Endodermal cell (in vitro differentiated cells): ENCODE data around the gene GNPDA1. TPM values are rescaled to one million over a fixed set of nuclear protein-coding genes. Genes with fewer than 3 reads are reported as not detected.

Experiments
- DNase-seq: peaks from one replicate; pipeline ENCODE4 v3.0.0-alpha.2; 2017
- H3K27ac ChIP-seq: 2 replicates; pipeline ENCODE4 v1.5.1; 2013; ENCODE audit warnings: mild to moderate bottlenecking, low read depth, low read length, moderate library complexity
- H3K27me3 ChIP-seq: 2 replicates; pipeline ENCODE4 v1.6.1; 2013; ENCODE audit warnings: mild to moderate bottlenecking, low read length, moderate library complexity; ENCODE audit not compliant: insufficient read depth, control insufficient read depth, poor library complexity, severe bottlenecking
- H3K36me3 ChIP-seq: 2 replicates; pipeline ENCODE4 v1.7.0; 2013; ENCODE audit warnings: mild to moderate bottlenecking, low read length, moderate library complexity; ENCODE audit not compliant: control insufficient read depth, insufficient read depth
- H3K4me1 ChIP-seq: one replicate; pipeline ENCODE4 v1.7.0; 2013; ENCODE audit warnings: low read length; ENCODE audit not compliant: control insufficient read depth, insufficient read depth
- H3K4me3 ChIP-seq: 2 replicates; pipeline ENCODE4 v1.5.1; 2013; ENCODE audit warnings: mild to moderate bottlenecking, low read length, moderate library complexity
- H3K9ac ChIP-seq: 2 replicates; pipeline ENCODE4 v1.6.1; 2013; ENCODE audit warnings: mild to moderate bottlenecking, low read length, moderate library complexity; ENCODE audit not compliant: poor library complexity, severe bottlenecking; ENCODE audit errors: extremely low read depth
- H3K9me3 ChIP-seq: 2 replicates; pipeline ENCODE4 v1.6.1; 2013; ENCODE audit warnings: mild to moderate bottlenecking, low read length, moderate library complexity; ENCODE audit not compliant: control insufficient read depth
- H3K27ac Mint-ChIP-seq: 2 replicates; pipeline ENCODE4 v1.8.0; 2020; ENCODE audit warnings: mixed read lengths
- H3K27me3 Mint-ChIP-seq: 2 replicates; pipeline ENCODE4 v1.8.0; 2021; ENCODE audit warnings: mild to moderate bottlenecking, mixed read lengths; ENCODE audit not compliant: insufficient read depth
- H3K36me3 Mint-ChIP-seq: 2 replicates; pipeline ENCODE4 v1.8.0; 2020; ENCODE audit warnings: low read depth, mixed read lengths
- H3K4me1 Mint-ChIP-seq: 2 replicates; pipeline ENCODE4 v1.8.0; 2020; ENCODE audit warnings: mixed read lengths
- H3K4me3 Mint-ChIP-seq: 2 replicates; pipeline ENCODE4 v1.8.0; 2020; ENCODE audit warnings: mild to moderate bottlenecking, moderate library complexity, mixed read lengths
- H3K9me3 Mint-ChIP-seq: 2 replicates; pipeline ENCODE4 v1.8.0; 2020; ENCODE audit warnings: mild to moderate bottlenecking, mixed read lengths
- CTCF ChIP-seq: fragments of 200-600 bp; sonication (generic); conservative IDR thresholded peaks from 2 replicates; pipeline ENCODE4 v1.5.0; 2021; ENCODE audit warnings: antibody characterized with exemption, mild to moderate bottlenecking
- WGBS, 2 experiments: methylation state at CpG; one replicate each; pipeline versions ENCODE4 v1.1.5 to v1.1.7; 2013; ENCODE audit warnings: missing lambda C conversion rate in 2 of 2, mixed read lengths in 1 of 2; ENCODE audit not compliant: insufficient coverage in 1 of 2, insufficient read length in 1 of 2; 5-methylcytosine and 5-hydroxymethylcytosine counted together
- total RNA-seq, 2 donors: library from RNA; stranded (reverse); fragmentation: NEBNext Ultra II Directional in 1 of 2; extraction: Animal tissue kit (Norgen Biotek cat#: 25700) in 1 of 2; gene quantifications; 2 replicates in 1 of 2; 3 replicates in 1 of 2; pipeline ENCODE4 v1.2.1, GENCODE V29; 2021

Gene GNPDA1
- total RNA-seq, 2 donors from 2014 or later = 90.9 to 118 TPM

DNA sequence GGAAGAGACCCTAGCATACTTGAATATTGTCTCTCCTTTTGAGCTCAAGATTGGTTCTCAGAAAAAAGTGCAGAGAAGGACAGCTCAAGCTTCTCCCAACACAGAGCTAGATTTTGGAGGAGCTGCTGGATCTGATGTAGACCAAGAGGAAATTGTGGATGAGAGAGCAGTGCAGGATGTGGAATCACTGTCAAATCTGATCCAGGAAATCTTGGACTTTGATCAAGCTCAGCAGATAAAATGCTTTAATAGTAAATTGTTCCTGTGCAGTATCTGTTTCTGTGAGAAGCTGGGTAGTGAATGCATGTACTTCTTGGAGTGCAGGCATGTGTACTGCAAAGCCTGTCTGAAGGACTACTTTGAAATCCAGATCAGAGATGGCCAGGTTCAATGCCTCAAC is 34.4 kb downstream of the GNPDA1 start:
- no peak overlapping the region for H3K9ac ChIP-seq
- H3K4me3 ChIP-seq = no peak overlapping the region
- no peak for DNase-seq
- Mint-ChIP-seq H3K4me1 (no peaks in the 10 kb centered on the region), H3K9me3 (no peaks in the 10 kb centered on the region), H3K4me3 (no peak overlapping the region), H3K36me3 (peaks cover 66% of the 10 kb centered on the region), H3K27ac (no peak overlapping the region), H3K27me3 (no peaks in the 10 kb centered on the region)
- H3K9me3 ChIP-seq = no peaks in the 10 kb centered on the region
- no peaks in the 10 kb centered on the region for H3K4me1 ChIP-seq
- no peaks in the 10 kb centered on the region for H3K27me3 ChIP-seq
- no peak for TF ChIP-seq CTCF
- no peak overlapping the region for H3K27ac ChIP-seq
- H3K36me3 ChIP-seq = peaks cover 93% of the 10 kb centered on the region

DNA sequence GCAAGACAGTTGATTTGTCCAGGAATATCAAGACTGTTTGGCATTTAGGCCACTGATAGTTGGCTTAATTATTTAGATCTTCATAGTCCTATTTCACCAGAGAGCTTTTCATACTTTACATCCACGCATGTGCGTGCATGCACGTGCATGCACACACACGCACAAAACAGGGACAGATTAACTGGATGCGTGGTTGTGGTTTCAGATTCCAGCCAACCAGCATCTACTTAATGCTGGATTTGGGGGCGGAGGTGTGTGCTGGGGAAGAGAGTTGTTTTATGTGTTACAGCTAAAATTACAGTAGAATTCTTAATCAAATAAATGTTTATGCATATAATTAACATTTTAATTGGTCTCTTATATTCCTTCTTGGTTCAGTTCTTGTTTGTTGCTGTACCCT is 36.7 kb downstream of the GNPDA1 start:
- Histone ChIP-seq H3K36me3 (peaks cover 88% of the 10 kb centered on the region), H3K9ac (no peak overlapping the region), H3K27ac (no peak overlapping the region), H3K9me3 (no peaks in the 10 kb centered on the region), H3K27me3 (no peaks in the 10 kb centered on the region), H3K4me3 (no peak overlapping the region), H3K4me1 (no peaks in the 10 kb centered on the region)
- DNase-seq = no peak
- WGBS, 2 experiments = 98 to 100% methylated on average over 4 to 6 of the region's 6 CpGs
- Mint-ChIP-seq H3K4me3 (no peak overlapping the region), H3K27ac (no peak overlapping the region), H3K27me3 (no peaks in the 10 kb centered on the region), H3K4me1 (no peaks in the 10 kb centered on the region), H3K36me3 (peaks cover 62% of the 10 kb centered on the region), H3K9me3 (no peaks in the 10 kb centered on the region)
- no peak for TF ChIP-seq CTCF

DNA sequence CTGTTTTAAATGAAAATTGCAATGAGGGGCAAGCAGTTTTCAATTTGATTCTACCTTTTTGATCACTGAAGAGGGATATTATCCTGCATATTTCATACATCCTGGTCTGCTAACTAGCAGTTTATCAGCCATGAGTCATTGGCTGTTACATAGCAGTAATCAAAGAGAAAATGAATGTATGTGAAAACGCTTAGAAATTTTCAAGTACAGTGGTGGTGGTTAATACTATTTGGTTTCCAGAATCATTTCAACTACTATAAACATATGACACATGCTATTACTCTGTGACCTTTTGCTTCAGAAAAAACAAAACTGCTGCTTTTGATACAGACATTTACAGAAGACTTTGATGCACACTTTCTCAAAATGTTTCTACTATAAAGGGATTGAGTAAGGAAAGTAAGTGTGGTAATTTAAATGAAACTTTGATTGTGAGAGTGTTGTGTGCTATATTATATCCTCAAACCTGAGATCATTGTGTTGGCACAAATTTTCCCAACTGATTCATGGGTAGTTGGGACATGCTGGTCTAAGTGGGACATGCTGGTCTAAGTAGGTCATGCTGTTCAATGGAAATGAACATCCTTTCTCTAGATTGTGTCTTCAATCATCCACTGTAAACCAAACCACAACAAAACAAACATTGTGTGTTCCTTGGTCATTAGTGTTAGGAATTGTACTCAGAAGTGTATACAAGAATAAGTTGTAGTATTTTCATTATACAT is 38.8 kb downstream of the GNPDA1 start:
- H3K4me3 Mint-ChIP-seq = no peak overlapping the region
- H3K27me3 Mint-ChIP-seq = no peaks in the 10 kb centered on the region
- H3K9me3 ChIP-seq = no peaks in the 10 kb centered on the region
- H3K9ac ChIP-seq = no peak overlapping the region
- no peak overlapping the region for H3K4me3 ChIP-seq
- H3K4me1 Mint-ChIP-seq = peaks cover 6% of the 10 kb centered on the region
- no peaks in the 10 kb centered on the region for H3K27me3 ChIP-seq
- no peak for TF ChIP-seq CTCF
- DNase-seq = no peak
- peaks cover 51% of the 10 kb centered on the region for H3K36me3 Mint-ChIP-seq
- no peaks in the 10 kb centered on the region for H3K4me1 ChIP-seq
- WGBS, 2 experiments = 100% methylated on average over 1 of the region's 1 CpG; no CpG with 5 or more reads in 1 of the 2 experiments
- H3K27ac ChIP-seq = no peak overlapping the region
- no peak overlapping the region for H3K27ac Mint-ChIP-seq
- H3K36me3 ChIP-seq = peaks cover 77% of the 10 kb centered on the region
- no peaks in the 10 kb centered on the region for H3K9me3 Mint-ChIP-seq
